Uterus (tissue), 2 donors: Measurements from ENCODE around the gene ELMO1.

Experiments used
- POLR2A ChIP-seq, 2 donors: fragments of 450-650 bp; IDR thresholded peaks; one replicate each; pipeline ENCODE4 v1.6.1; 2016; ENCODE audit warnings: antibody characterized with exemption in 2 of 2, mild to moderate bottlenecking in 1 of 2, moderate library complexity in 1 of 2
- TF ChIP-seq, protein P1 (sequence below), 4 experiments: fragments of 200-600 bp in 2 of 4; fragments of 450-650 bp in 2 of 4; sonication (generic) in 2 of 4; IDR thresholded peaks; one replicate each; pipeline ENCODE4 v1.5.1; 2016 to 2019; ENCODE audit warnings: antibody characterized with exemption in 4 of 4, mild to moderate bottlenecking in 2 of 4, moderate library complexity in 1 of 4

DNA sequence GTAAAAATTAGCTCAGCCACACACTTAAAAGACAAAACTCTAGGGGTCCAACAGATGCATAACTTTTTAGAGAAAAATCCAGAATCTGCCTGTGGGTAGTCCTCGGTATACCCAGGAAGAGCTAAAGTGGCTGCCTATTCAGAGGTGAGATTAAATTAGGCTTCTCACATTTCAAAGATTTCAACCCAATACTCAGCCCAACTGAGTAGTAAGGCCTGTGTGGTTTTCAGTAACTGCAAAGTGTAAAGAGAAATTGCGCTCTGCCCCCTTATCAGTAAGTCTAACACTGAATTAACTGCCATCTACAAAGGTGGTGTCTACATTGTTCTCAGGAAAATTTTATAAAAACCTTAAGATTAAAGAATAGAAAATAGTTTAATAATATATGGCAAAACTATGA lies 88.2 kb downstream of the ELMO1 start:
- TF ChIP-seq, protein P1, sequence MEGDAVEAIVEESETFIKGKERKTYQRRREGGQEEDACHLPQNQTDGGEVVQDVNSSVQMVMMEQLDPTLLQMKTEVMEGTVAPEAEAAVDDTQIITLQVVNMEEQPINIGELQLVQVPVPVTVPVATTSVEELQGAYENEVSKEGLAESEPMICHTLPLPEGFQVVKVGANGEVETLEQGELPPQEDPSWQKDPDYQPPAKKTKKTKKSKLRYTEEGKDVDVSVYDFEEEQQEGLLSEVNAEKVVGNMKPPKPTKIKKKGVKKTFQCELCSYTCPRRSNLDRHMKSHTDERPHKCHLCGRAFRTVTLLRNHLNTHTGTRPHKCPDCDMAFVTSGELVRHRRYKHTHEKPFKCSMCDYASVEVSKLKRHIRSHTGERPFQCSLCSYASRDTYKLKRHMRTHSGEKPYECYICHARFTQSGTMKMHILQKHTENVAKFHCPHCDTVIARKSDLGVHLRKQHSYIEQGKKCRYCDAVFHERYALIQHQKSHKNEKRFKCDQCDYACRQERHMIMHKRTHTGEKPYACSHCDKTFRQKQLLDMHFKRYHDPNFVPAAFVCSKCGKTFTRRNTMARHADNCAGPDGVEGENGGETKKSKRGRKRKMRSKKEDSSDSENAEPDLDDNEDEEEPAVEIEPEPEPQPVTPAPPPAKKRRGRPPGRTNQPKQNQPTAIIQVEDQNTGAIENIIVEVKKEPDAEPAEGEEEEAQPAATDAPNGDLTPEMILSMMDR (IDR thresholded peaks at IDR 0.05), result no peak
- TF ChIP-seq POLR2A (IDR thresholded peaks at IDR 0.05), result no peak
